ENCODE measurements around the gene DNAJC7. TPM values are rescaled to one million over a fixed set of nuclear protein-coding genes. Genes with fewer than 3 reads are reported as not detected.
A peak's percentile ranks its signal among the peaks of the same experiment; 100 is the strongest.

The DNAJC7 gene
- total RNA-seq, 1 experiment from 2014 or later: 147 TPM

DNA sequence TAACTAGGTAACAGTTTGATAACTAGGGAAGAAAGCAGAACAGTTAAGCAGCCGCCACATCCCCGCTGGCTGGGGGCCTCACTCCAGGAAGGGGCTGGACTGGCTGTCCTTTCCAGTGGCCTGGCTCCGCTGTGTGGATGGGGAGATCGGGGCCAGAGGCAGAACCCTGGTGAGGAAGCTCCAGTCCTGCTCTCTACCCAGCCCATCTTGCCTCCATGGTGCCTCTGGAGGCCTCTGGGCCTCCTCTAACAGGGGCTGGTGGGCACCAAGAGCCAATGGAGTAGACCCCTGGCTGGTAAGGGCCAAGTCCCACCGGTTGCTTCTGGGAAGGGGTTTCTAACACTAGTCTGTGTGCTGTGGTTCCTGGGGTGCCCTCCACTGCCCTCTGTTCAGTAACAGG is 42.6 kb downstream of the DNAJC7 start:
- TF ChIP-seq, protein P1, sequence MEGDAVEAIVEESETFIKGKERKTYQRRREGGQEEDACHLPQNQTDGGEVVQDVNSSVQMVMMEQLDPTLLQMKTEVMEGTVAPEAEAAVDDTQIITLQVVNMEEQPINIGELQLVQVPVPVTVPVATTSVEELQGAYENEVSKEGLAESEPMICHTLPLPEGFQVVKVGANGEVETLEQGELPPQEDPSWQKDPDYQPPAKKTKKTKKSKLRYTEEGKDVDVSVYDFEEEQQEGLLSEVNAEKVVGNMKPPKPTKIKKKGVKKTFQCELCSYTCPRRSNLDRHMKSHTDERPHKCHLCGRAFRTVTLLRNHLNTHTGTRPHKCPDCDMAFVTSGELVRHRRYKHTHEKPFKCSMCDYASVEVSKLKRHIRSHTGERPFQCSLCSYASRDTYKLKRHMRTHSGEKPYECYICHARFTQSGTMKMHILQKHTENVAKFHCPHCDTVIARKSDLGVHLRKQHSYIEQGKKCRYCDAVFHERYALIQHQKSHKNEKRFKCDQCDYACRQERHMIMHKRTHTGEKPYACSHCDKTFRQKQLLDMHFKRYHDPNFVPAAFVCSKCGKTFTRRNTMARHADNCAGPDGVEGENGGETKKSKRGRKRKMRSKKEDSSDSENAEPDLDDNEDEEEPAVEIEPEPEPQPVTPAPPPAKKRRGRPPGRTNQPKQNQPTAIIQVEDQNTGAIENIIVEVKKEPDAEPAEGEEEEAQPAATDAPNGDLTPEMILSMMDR (IDR thresholded peaks at IDR 0.05; ENCODE audit: insufficient read depth in 1 of 2, low read depth in 1 of 2, low read length in 1 of 2, severe bottlenecking in 1 of 2, unreplicated experiment in 1 of 2): no peak
- Mint-ChIP-seq H3K4me3 (ENCODE audit: unreplicated experiment) (no peak overlapping the region), H3K36me3 (ENCODE audit: insufficient read depth, unreplicated experiment) (peaks cover 97% of the 10 kb centered on the region), H3K27ac (ENCODE audit: unreplicated experiment) (no peak overlapping the region), H3K4me1 (ENCODE audit: low read depth, unreplicated experiment) (peaks cover 6% of the 10 kb centered on the region), H3K9me3 (ENCODE audit: unreplicated experiment) (no peaks in the 10 kb centered on the region), H3K27me3 (ENCODE audit: insufficient read depth, unreplicated experiment) (no peaks in the 10 kb centered on the region)
- no peak for DNase-seq
- Histone ChIP-seq H3K4me1 (0 out of 2 replicates have a peak, but pooled peaks cover 4% of the 10 kb centered on the region), H3K9me3 (no peaks in the 10 kb centered on the region), H3K27me3 (replicated peaks; ENCODE audit: control insufficient read depth, insufficient read depth, low read length) (no peaks in the 10 kb centered on the region), H3K36me3 (ENCODE audit: control insufficient read depth, insufficient read depth, low read length) (peaks cover 7% of the 10 kb centered on the region), H3K4me3 (ENCODE audit: low read depth, low read length) (no peak overlapping the region)
- ChIA-PET POLR2A (interaction anchor here (0.5 kb wide), 1 partner anchor 8 kb away, joined by 10 read pairs; no protein-coding TSS in a partner anchor), CTCF (interaction anchor here (0.5 kb wide), 1 partner anchor 111 kb away, joined by 4 read pairs; no protein-coding TSS in a partner anchor)
- intact Hi-C loops (cut with micrococcal nuclease; ENCODE audit: unreplicated experiment): no loop called here
- TSS peak; percentile 4 for BruUV-seq (replicated peaks)

DNA sequence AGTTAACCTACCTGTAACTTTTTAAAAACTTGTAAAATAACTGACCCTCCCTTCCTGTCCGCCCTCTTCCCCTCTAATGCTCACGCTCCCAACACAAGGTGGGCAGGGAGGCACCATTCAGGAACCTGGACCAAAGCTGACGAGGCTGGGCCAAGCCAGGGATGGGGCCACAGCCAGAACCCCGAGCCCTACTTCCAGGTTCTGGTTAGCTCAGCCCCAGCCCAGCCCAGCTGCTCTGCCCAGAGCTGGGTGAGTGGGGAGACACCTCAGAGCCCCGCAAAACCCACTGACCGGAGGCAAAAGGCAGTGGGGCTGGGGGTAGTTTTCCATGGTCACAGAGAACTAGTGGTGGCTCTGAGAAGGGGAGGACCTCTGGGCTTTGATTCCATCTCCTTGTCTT is 43.2 kb downstream of the DNAJC7 start:
- Mint-ChIP-seq H3K27ac (ENCODE audit: unreplicated experiment) (peak overlapping the region; percentile 53), H3K36me3 (ENCODE audit: insufficient read depth, unreplicated experiment) (peaks cover 98% of the 10 kb centered on the region), H3K4me1 (ENCODE audit: low read depth, unreplicated experiment) (peaks cover 6% of the 10 kb centered on the region), H3K9me3 (ENCODE audit: unreplicated experiment) (no peaks in the 10 kb centered on the region), H3K27me3 (ENCODE audit: insufficient read depth, unreplicated experiment) (no peaks in the 10 kb centered on the region), H3K4me3 (ENCODE audit: unreplicated experiment) (no peak overlapping the region)
- BruUV-seq (replicated peaks): no TSS peak
- CTCF ChIA-PET: interaction anchor here (0.7 kb wide), 1 partner anchor 35 kb away, joined by 4 read pairs; no protein-coding TSS in a partner anchor
- H3K27me3 ChIP-seq (replicated peaks; ENCODE audit: control insufficient read depth, insufficient read depth, low read length): no peaks in the 10 kb centered on the region
- intact Hi-C loops (cut with micrococcal nuclease; ENCODE audit: unreplicated experiment): no loop called here
- POLR2A ChIA-PET: no interaction called here
- 0 out of 2 replicates have a peak, but pooled peaks cover 4% of the 10 kb centered on the region for H3K4me1 ChIP-seq
- no peak overlapping the region for H3K4me3 ChIP-seq (ENCODE audit: low read depth, low read length)
- TF ChIP-seq, protein P1 (IDR thresholded peaks at IDR 0.05; ENCODE audit: insufficient read depth in 1 of 2, low read depth in 1 of 2, low read length in 1 of 2, severe bottlenecking in 1 of 2, unreplicated experiment in 1 of 2): no peak
- no peak for DNase-seq
- H3K36me3 ChIP-seq (ENCODE audit: control insufficient read depth, insufficient read depth, low read length): peaks cover 8% of the 10 kb centered on the region
- no peaks in the 10 kb centered on the region for H3K9me3 ChIP-seq

DNA sequence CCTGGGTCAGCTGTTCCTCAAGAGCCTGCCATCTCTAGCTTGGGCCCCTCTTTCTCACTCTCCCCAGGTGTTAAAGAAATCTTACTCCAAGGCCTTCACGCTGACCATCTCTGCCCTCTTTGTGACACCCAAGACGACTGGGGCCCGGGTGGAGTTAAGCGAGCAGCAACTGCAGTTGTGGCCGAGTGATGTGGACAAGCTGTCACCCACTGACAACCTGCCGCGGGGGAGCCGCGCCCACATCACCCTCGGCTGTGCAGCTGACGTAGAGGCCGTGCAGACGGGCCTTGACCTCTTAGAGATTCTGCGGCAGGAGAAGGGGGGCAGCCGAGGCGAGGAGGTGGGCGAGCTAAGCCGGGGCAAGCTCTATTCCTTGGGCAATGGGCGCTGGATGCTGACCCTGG is 43.8 kb downstream of the DNAJC7 start:
- Histone ChIP-seq H3K4me3 (ENCODE audit: low read depth, low read length) (no peak overlapping the region), H3K27me3 (replicated peaks; ENCODE audit: control insufficient read depth, insufficient read depth, low read length) (no peaks in the 10 kb centered on the region), H3K36me3 (ENCODE audit: control insufficient read depth, insufficient read depth, low read length) (peaks cover 10% of the 10 kb centered on the region), H3K9me3 (no peaks in the 10 kb centered on the region), H3K4me1 (0 out of 2 replicates have a peak, but pooled peaks cover 4% of the 10 kb centered on the region)
- Mint-ChIP-seq H3K27ac (ENCODE audit: unreplicated experiment) (peak overlapping the region; percentile 53), H3K27me3 (ENCODE audit: insufficient read depth, unreplicated experiment) (no peaks in the 10 kb centered on the region), H3K4me3 (ENCODE audit: unreplicated experiment) (no peak overlapping the region), H3K36me3 (ENCODE audit: insufficient read depth, unreplicated experiment) (peaks cover 97% of the 10 kb centered on the region), H3K9me3 (ENCODE audit: unreplicated experiment) (no peaks in the 10 kb centered on the region), H3K4me1 (ENCODE audit: low read depth, unreplicated experiment) (peaks cover 6% of the 10 kb centered on the region)
- intact Hi-C loops (cut with micrococcal nuclease; ENCODE audit: unreplicated experiment): no loop called here
- no peak for DNase-seq
- ChIA-PET POLR2A (no interaction called here), CTCF (no interaction called here)
- TF ChIP-seq, protein P1 (IDR thresholded peaks at IDR 0.05; ENCODE audit: insufficient read depth in 1 of 2, low read depth in 1 of 2, low read length in 1 of 2, severe bottlenecking in 1 of 2, unreplicated experiment in 1 of 2): no peak
- no TSS peak for BruUV-seq (replicated peaks)

All from Caco-2 (cell line).